Caki2 (cell line): Measurements from ENCODE around the gene INTS6. TPM values are rescaled to one million over a fixed set of nuclear protein-coding genes. Genes with fewer than 3 reads are reported as not detected.

Source experiments
- DNase-seq: peaks from one replicate; pipeline ENCODE4 v3.0.0-alpha.2; 2015; ENCODE audit warnings: low read depth
- in situ Hi-C: cut with HindIII; loops from 2 replicates; pipeline ENCODE4 v1.10.0; 2016; ENCODE audit warnings: low sequenced_read_pairs, low pct_unique_long_range_greater_than_20kb, mixed read lengths
- total RNA-seq: library from RNA; depleted of rRNA; stranded (reverse); fragments of >200 nt; shearing (Covaris generic); gene quantifications from 2 replicates; pipeline ENCODE4 v1.2.3, GENCODE V29; 2014; ENCODE audit warnings: low replicate concordance

INTS6 gene
- total RNA-seq, 1 experiment from 2014 or later, result 26.8 TPM

DNA sequence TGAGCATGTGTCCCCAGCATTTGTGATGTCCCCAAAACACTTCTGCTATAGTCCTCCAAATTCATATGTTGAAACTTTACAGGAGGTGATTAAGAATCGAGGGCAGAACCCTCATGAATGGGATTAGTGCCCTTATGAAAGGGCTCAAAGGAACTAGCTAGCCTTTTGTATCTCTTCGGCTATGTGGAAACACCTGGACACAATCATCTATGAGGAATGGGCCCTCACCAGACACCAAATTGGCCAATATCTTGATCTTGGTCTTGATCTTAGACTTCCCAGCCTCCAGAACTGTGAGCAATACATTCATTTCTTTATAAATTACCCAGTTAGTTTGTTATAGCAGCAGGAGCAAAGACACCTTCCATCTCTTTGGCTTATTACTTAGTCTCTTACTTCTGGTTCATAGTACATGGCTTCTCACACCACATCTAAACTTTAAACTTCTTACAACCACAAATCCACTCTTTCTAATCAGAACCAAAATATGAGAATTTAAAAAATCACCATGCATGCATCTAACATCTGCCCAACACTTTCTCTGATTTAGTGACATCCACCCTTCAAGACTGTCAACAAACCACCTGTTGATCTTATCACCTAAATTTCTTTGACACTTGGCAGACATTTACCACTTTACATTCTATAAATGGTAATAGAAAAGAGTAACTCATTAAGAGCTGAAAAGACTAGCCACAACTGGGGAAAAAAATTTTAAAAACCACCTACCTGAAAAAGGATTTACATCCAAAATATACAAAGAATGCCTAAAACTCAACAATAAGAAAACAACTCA, 120.1 kb downstream of the INTS6 start:
- in situ Hi-C loops, result no loop called here
- DNase-seq, result no peak

DNA sequence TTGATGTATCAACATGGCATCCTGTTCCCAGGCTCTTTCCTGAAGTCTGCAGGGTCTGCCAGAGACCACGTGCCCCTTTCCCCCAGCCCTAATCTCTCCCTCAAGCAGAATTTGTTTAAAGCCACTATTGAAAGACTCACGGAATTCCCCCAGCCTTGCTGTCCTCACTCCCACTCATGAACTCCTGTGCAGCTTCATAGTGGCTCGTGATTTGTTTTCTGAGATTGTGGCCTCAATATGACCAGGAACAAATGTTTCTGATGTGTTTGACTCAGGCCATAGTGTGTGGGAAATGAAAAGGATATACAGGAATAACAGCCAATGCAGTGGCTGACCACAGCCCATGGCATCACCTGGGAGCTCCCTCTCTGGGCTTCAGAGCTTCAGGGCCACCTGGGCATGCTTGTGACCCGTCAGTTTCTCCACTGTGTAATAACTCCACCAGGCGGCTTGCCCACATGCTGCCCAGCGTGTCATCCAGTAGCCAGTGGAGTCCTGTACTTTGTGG, 121.4 kb downstream of the INTS6 start:
- DNase-seq, result no peak
- in situ Hi-C loops, result no loop called here

DNA sequence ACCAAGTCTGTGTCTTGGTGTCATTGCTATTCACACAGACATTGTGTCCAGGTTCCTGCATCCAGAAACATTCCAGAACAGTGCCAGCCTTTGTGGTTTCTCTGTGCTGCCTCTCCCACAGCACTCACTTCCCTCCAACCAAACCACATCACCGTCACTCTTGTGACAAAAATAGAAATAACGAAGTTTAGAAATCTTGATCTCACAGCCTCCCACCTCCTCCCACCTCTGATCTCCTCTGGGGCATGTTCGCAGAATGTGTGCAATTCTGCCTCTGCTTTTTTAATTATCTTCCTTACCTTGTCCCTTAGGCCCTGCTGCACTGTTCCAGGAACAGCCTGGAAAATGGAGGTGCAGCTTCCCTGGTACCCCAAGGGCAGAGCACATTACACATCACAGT, 122.0 kb downstream of the INTS6 start:
- no peak for DNase-seq
- in situ Hi-C loops, result no loop called here

DNA sequence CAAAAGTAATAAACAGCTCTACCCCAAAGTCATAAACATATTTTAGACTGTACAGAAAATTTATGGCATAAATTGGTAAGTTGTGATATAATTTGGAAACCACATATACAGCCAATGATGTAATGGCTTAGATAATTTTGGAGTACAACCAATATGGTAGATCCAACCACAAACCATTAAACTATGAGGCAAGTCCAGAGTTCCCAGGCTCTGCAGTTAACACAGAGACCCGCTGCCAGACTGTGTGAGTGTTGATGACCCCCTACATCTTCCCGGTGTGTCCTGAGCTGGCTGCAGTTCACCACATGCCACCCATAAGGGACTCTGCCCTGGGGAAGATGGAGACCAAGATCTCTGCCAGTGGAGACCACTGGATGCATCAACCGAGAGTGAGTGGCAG, 123.2 kb downstream of the INTS6 start:
- DNase-seq, result no peak
- in situ Hi-C loops, result no loop called here

DNA sequence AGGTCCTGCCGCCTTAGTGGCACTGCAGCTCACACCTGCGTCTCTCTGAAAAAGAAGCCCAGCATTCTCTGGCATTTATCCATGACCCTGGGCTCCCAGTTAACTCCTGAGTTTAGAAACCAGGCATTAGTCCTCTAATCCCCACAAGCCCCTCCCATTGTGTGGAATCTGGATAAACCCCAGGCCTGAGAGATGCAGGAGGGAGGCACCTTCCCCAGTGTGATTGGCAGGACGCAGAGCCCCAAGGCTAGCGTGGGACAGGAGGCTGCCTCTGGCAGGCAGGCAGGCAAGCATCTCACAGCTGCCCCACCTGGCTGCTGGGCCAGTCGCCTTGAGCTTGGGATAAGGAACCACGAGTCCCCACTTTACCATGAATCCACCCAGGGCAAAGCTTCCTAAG, 124.3 kb downstream of the INTS6 start:
- in situ Hi-C loops, result no loop called here
- no peak for DNase-seq

DNA sequence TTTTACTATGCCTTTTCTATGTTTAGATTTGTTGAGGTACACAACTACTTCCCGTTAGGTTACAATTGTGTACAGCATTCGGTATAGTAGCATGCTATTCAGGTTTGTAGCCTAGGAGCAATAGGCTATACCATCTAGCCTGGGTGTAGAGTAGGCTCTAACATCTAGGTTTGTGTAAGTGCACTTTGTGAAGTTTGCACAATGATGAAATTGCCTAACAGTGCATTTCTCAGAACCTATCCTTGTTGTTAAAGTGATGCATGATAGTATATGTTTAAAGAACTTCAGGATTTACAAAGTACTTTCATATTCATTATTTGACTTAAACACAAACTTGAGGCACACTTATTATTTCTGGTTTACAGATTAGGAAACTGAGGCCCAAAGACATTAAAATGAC, 124.9 kb downstream of the INTS6 start:
- in situ Hi-C loops, result no loop called here
- no peak for DNase-seq

DNA sequence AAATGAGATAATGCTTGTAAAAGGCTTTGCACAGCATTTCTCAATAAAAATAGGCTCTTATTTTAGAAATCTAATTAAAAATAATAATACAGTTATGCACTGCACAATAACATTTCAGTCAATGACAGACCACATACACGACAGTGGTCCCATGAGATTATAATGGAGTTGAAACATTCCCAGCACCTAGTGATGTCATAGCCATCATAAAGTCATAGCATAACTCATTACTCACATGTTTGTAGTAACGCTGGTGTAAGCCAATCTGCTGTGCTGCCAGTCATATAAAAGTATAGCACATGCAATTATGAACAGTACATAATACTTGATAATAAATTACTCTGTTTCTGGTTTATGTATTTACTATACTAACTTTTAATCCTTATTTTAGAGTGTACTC, 126.1 kb downstream of the INTS6 start:
- in situ Hi-C loops, result no loop called here
- DNase-seq, result no peak

DNA sequence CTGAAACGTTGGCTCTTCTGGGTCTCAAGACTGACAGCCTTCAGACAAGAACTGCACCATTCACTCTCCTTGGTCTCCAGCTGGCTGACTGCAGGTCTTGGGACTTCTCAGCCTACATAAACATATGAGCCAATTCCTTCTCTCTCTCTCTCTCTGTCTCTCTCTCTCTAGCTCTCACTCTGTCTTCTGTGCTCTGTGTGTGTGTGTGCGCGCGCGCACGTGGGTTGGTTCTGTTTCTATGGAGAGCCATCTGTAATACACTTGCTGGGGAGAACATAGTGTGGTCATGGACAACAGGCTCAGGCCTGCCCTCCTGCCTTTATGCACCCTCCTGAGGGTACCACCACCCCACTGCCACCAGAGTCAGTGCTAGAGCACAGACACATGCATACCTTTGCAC, 127.0 kb downstream of the INTS6 start:
- in situ Hi-C loops, result no loop called here
- no peak for DNase-seq

DNA sequence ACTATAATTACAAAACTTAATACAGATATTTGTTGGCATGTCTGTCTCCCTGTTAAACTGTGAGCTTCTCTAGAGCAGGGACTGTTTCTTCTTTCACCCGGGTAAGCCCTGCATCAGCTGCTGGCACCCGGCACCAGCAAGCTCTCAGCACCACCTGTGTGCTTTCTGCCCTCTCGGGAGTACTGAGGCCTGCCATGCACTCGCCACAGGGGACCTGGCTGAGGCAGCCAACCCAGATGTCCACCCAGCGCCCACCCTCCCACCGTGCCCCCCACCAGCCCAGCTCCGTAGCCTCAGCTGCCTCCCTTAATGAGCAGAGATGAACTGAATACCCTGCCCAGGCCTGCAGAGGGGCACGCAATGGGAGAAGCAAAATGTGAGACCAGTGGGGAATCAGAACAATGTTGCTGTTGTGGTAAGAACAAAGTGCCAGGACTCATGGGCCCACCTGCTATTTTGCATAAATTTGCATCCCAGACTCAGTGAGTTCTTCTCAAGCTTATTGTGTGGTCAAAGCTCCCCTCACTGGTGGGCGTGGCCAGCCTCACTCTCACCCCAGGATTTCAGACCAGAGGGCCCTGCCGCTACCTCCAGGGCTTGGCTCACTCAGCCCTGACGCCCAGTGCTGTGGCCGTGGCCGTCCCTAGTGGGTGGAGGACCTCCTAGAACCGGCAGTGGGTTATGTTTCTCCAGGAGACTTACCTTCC, 128.0 kb downstream of the INTS6 start:
- in situ Hi-C loops, result no loop called here
- no peak for DNase-seq

DNA sequence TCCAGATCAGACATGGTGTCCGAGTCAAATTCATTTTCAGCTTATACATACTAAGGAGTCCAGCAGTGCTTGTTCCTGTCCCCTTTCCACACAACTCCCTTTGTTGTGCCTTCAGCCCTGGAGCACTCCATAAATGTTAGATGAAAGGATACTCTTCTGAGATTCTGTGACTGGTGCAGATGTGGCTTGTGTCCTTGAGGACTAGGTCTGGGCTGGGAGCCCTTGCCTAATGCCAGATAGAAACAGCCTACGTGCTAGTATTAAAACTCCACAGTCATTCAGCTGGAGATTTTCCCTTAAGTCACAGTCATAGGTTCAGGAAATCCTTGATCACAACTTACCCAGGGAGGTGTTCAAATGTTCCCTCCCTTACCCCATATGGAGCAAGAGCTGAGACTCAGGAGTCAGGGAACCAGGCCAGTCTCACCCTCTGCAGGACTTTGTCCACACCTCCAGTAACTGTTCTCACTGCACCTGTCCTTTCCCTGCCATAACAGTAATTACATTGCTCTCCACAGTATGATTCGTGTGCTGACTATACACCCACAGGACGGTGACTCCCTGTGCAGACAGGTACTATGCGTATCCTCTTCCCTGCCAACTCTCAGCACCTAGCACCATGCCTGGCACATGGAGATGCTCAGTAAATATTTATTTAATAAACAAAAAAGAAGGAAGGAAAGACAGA, 128.9 kb downstream of the INTS6 start:
- in situ Hi-C loops, result no loop called here
- no peak for DNase-seq

DNA sequence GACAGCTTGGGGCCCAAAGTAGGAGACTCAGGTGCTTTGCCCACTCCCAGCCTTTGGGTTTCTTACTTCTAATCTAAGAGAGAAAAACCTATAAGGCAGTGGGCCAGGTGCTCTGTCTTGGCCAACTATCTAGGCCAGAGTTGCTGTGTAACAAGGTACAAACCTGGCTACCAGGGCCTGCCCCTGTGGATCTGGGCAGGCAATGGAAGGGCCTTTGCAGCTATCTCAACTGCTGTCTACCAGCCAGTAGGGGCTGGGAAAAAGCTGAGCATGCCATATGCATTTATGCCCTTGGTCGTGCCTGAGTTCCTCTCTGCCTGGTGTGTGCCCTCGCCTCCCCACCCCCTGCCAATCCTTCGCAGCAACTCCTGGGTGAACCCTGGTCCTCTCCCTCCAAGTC, 130.0 kb downstream of the INTS6 start:
- in situ Hi-C loops, result no loop called here
- no peak for DNase-seq

DNA sequence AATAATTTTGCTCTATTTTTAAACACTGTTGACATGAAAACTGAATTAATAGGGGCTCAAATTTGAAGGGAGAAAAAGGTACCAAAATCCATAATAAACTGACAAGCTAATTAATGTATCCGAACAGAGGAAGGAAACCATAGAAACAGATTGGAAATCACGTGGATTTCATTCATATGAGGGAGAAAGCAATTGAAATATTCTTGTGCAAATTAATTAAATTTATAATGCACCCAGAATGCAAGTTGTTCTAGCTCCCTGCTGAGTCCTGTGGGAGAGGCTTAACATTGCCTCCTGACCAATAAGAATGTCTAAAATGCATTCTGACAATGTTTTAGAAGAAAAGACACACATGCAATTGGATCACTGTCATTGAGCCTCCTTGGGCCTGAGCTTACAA, 131.0 kb downstream of the INTS6 start:
- no peak for DNase-seq
- in situ Hi-C loops, result no loop called here

DNA sequence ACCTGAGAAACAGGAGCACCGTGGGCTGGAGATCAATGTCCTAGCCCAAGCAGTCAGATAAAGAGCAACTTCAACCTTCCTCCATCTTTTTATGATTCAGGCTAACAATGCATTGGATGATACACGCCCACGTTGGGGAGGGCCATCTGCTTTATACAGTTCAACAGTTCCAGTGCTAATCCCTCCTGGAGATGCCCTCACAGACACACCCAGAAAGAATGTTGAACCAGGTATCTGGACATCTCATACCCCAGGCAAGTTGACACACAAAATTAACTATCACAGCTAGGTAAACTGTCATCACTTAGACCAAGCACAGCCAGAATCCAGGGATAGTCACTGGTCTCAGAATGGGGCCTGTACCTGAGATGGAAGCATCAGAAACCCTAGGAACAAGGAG, 134.0 kb downstream of the INTS6 start:
- DNase-seq, result no peak

DNA sequence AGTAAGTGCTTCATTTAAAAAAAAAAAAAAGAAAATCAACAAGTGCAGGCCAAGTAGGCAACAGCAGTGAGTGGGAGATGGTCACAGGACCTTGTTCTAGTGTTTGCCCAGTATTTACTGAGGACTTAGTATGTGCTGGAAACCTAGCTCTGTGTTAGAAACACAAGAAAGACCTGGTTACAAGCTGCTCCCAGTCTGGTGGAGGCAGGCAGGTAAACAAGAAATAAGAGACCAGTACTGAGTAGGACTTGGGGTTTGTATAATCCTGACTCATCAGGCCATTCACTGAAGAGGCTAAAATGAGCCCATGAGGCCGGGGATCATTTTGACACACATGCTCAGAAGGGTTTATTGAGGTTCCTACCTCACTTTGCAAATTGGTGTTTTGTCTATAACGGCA, 134.8 kb downstream of the INTS6 start:
- DNase-seq, result no peak
- in situ Hi-C loops, result no loop called here

More for the DNA sequence above, 134.0 kb downstream of the INTS6 start:
- in situ Hi-C loops, result no loop called here

DNA sequence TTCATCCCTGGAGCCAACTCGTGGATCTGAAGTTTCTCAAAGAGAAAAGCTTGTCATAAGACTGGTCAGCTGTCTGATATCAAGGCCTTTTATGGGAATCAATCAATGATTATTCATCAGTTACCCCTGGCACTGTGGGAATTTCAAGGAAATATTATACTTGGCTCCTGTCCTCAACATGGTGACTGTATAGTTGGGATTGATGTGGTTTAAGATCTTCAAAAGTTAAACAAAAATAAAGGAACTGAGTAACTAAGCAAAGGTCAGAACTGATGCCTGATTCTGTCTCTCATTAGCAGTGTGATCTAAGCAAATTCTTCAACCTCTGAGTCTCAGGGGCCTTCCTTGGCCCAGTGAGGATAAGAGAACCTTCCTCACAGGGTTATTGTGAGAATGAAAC, 135.6 kb downstream of the INTS6 start:
- in situ Hi-C loops, result no loop called here
- DNase-seq, result peak; percentile 2

DNA sequence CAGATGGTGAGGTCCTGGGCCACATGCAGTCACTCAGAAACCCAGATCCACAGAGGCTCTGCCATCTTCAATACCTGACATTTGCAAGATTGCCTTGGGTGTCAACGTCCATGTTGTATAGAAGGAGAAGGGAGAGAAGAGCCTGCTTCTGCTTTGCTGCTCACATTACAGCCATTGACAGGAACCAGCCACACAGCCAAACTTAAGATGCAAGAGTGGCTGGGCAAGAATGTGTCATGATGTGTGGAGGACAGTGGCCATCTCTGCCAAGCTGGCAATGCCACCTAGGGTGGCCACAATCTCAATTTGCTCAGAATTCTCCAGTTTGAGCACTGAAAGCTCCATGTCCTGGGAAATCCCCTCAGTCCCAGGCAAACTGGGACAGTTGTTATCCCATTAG, 139.2 kb downstream of the INTS6 start:
- DNase-seq, result no peak
- in situ Hi-C loops, result no loop called here

DNA sequence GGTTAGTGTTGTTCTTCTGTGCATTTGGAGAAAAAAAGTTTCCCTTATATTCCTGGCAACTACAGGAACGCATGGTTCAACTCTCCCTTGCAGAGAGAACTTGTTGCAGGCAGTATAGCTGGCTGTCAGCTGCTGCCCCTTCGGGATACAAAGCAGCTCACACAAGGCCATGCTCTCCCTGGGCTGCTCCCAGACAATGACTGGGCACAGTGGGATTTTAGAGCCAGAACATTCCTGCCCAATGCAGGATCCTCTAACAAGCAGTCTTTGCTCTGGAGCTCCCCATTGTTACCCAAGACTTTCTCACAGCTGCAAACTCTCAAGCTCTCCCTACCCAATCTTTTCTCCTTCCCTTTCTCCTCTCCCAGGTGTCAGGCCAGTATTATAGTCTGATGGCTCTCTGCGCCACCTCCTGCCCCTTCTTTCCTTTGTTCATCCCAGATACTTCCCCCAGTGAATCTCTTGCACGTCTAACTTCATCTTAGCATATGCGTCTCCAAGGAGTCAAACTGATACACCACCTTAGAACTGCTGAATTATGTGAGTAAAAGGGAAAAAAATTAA, 140.8 kb downstream of the INTS6 start:
- in situ Hi-C loops, result no loop called here

More for the DNA sequence above, 140.8 kb downstream of the INTS6 start:
- DNase-seq, result no peak
